Measurements from ENCODE around the gene ZNF362. TPM values are rescaled to one million over a fixed set of nuclear protein-coding genes. Genes with fewer than 3 reads are reported as not detected.
A peak's percentile ranks its signal among the peaks of the same experiment; 100 is the strongest.

ZNF362 gene
- total RNA-seq, 2 donors from 2014 or later = 27.4 to 41.5 TPM

DNA sequence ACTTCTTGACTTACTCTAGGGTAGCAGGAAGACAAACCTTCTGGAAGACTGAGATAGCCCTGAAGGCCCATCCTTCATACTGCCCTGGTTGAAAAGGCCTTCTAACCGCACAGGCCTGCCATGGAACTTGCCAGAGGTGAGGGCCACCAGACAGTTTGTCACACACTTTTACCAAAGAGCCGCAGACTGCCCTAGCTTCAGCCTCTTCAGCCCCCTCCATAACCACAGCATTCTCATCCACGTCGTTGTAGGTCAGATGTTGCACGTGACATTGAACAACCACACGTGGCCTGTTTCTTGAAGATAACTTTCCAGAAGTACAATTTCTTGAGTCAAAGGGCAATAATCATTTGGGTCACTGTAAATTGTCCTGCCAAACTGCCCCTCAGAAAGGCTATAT lies 18.9 kb downstream of the ZNF362 start:
- no peak overlapping the region for H3K4me3 Mint-ChIP-seq

DNA sequence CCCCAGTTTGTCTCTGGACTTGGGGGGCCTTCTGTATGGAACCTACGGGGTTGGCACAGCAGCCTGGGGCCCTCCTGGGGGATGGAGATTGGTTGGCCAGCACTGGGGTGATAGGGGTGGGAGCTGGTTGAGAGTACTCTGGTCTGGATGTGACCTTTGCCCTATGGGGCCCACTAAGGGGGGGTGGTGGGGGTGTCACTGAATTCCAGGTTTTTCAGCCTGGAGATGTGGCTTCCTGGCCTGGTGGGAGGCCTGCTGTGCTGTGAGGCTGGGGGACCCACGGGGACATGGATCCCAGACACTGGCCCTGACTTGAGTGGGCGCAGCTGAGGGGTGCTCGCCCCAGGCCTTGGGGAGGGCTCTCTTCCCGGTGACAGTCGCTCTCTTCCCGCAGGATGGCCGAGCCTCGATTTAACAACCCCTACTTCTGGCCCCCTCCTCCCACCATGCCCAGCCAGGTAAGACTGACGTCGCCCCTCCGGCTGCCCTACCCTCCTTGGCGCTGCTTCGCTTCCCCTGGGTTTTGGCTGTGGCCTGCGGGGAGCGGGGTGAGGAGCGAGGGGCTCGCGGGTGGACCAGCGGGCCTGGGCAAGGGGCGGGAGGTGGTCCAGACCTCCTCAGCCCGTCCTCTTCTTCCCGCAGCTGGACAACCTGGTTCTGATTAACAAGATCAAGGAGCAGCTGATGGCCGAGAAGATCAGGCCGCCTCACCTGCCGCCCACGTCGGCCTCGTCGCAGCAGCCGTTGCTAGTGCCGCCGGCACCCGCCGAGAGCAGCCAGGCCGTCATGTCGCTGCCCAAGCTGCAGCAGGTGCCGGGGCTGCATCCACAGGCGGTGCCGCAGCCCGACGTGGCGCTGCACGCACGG lies 19.6 kb downstream of the ZNF362 start:
- Histone ChIP-seq H3K9me3 (ENCODE audit: control insufficient read depth, low read length) (no peaks in the 10 kb centered on the region), H3K4me3 (ENCODE audit: low read length) (no peak overlapping the region), H3K4me1 (ENCODE audit: control insufficient read depth, insufficient read depth, low read length) (no peaks in the 10 kb centered on the region), H3K27me3 (ENCODE audit: control insufficient read depth, insufficient read depth, low read length, poor library complexity, severe bottlenecking) (no peaks in the 10 kb centered on the region), H3K9ac (ENCODE audit: extremely low read depth, low read length, poor library complexity, severe bottlenecking) (no peak overlapping the region), H3K27ac (ENCODE audit: low read depth, low read length) (no peak overlapping the region), H3K36me3 (ENCODE audit: control insufficient read depth, insufficient read depth, low read length) (peaks cover 36% of the 10 kb centered on the region)
- TF ChIP-seq, protein P1, sequence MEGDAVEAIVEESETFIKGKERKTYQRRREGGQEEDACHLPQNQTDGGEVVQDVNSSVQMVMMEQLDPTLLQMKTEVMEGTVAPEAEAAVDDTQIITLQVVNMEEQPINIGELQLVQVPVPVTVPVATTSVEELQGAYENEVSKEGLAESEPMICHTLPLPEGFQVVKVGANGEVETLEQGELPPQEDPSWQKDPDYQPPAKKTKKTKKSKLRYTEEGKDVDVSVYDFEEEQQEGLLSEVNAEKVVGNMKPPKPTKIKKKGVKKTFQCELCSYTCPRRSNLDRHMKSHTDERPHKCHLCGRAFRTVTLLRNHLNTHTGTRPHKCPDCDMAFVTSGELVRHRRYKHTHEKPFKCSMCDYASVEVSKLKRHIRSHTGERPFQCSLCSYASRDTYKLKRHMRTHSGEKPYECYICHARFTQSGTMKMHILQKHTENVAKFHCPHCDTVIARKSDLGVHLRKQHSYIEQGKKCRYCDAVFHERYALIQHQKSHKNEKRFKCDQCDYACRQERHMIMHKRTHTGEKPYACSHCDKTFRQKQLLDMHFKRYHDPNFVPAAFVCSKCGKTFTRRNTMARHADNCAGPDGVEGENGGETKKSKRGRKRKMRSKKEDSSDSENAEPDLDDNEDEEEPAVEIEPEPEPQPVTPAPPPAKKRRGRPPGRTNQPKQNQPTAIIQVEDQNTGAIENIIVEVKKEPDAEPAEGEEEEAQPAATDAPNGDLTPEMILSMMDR (conservative IDR thresholded peaks at IDR 0.05) = no peak
- Mint-ChIP-seq H3K4me3 (no peak overlapping the region), H3K4me1 (peaks cover 4% of the 10 kb centered on the region), H3K9me3 (no peaks in the 10 kb centered on the region), H3K27ac (no peak overlapping the region), H3K36me3 (ENCODE audit: low read depth) (peaks cover 25% of the 10 kb centered on the region), H3K27me3 (ENCODE audit: insufficient read depth) (no peaks in the 10 kb centered on the region)
- DNase-seq = no peak
- 94% methylated on average over 29 to 45 of the region's 45 CpGs for WGBS, 2 experiments (ENCODE audit: insufficient coverage in 1 of 2, insufficient read length in 1 of 2)

More for the DNA sequence above, 18.9 kb downstream of the ZNF362 start:
- no peak overlapping the region for H3K4me3 ChIP-seq (ENCODE audit: low read length)
- no peaks in the 10 kb centered on the region for H3K9me3 Mint-ChIP-seq
- H3K4me1 Mint-ChIP-seq = peaks cover 11% of the 10 kb centered on the region
- H3K36me3 Mint-ChIP-seq (ENCODE audit: low read depth) = peaks cover 20% of the 10 kb centered on the region
- H3K4me1 ChIP-seq (ENCODE audit: control insufficient read depth, insufficient read depth, low read length) = no peaks in the 10 kb centered on the region
- H3K27ac ChIP-seq (ENCODE audit: low read depth, low read length) = no peak overlapping the region
- H3K27me3 Mint-ChIP-seq (ENCODE audit: insufficient read depth) = no peaks in the 10 kb centered on the region
- H3K36me3 ChIP-seq (ENCODE audit: control insufficient read depth, insufficient read depth, low read length) = peaks cover 32% of the 10 kb centered on the region
- H3K9me3 ChIP-seq (ENCODE audit: control insufficient read depth, low read length) = no peaks in the 10 kb centered on the region
- no peaks in the 10 kb centered on the region for H3K27me3 ChIP-seq (ENCODE audit: control insufficient read depth, insufficient read depth, low read length, poor library complexity, severe bottlenecking)
- TF ChIP-seq, protein P1 (conservative IDR thresholded peaks at IDR 0.05) = no peak
- H3K27ac Mint-ChIP-seq = peak overlapping the region; percentile 64
- 95 to 98% methylated on average over 6 of the region's 6 CpGs for WGBS, 2 experiments (ENCODE audit: insufficient coverage in 1 of 2, insufficient read length in 1 of 2)
- no peak overlapping the region for H3K9ac ChIP-seq (ENCODE audit: extremely low read depth, low read length, poor library complexity, severe bottlenecking)
- no peak for DNase-seq

DNA sequence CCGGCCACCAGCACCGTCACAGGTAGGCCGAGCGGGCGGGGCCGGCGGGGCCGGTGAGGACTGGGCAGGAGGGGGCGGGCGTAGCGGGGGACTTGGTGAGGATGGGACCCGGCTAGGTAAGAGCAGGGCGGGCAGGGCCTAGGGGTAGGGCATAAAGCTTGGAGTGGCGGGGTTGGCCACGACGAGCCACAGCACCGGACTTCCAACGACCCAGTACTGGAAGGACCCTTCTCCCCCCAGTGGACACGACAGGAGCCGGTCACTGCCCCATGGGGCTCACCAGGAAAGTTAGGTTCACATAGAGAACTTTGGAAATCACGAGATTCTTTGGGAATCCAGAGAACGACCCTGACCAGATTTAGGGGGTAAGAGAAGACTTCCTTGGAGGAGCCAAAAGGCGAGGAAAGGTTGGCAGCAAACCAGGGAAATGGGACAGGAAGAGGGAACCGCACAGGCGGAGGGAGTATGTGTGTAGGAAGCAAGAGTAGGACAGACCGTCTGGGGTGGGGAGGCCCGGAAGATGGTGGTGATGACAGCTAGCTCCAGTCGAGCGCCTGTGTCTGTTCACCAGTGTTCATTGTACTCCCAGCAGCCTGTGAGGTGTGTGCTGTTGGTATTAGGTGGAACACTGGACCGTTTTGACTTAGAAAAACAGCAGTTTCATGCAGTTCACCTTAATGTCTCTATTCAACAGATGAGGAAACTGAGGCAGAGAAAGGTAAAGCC lies 20.4 kb downstream of the ZNF362 start:
- H3K9me3 ChIP-seq (ENCODE audit: control insufficient read depth, low read length) = no peaks in the 10 kb centered on the region
- TF ChIP-seq, protein P1 (conservative IDR thresholded peaks at IDR 0.05) = no peak
- Mint-ChIP-seq H3K27me3 (ENCODE audit: insufficient read depth) (no peaks in the 10 kb centered on the region), H3K4me1 (no peaks in the 10 kb centered on the region), H3K9me3 (no peaks in the 10 kb centered on the region), H3K4me3 (no peak overlapping the region), H3K27ac (peak overlapping the region; percentile 58), H3K36me3 (ENCODE audit: low read depth) (peaks cover 32% of the 10 kb centered on the region)
- H3K9ac ChIP-seq (ENCODE audit: extremely low read depth, low read length, poor library complexity, severe bottlenecking) = no peak overlapping the region
- no peak for DNase-seq
- H3K27me3 ChIP-seq (ENCODE audit: control insufficient read depth, insufficient read depth, low read length, poor library complexity, severe bottlenecking) = no peaks in the 10 kb centered on the region
- H3K4me3 ChIP-seq (ENCODE audit: low read length) = no peak overlapping the region
- WGBS, 2 experiments (ENCODE audit: insufficient coverage in 1 of 2, insufficient read length in 1 of 2) = 90 to 93% methylated on average over 14 to 30 of the region's 30 CpGs
- peaks cover 44% of the 10 kb centered on the region for H3K36me3 ChIP-seq (ENCODE audit: control insufficient read depth, insufficient read depth, low read length)
- H3K27ac ChIP-seq (ENCODE audit: low read depth, low read length) = no peak overlapping the region
- no peaks in the 10 kb centered on the region for H3K4me1 ChIP-seq (ENCODE audit: control insufficient read depth, insufficient read depth, low read length)
